Measurements from ENCODE around the gene VDAC1. TPM values are rescaled to one million over a fixed set of nuclear protein-coding genes. Genes with fewer than 3 reads are reported as not detected.

VDAC1 gene
- total RNA-seq, 2 donors from 2014 or later: 37.6 to 65.1 TPM

GRCh38 chr5:133967698-133968203 lies 37.0 kb downstream of the VDAC1 start:
- ATAC-seq: peak; percentile 5
- Histone ChIP-seq H3K4me1 (peaks cover 33% of the 10 kb centered on the region), H3K4me3 (peak overlapping the region; percentile 51 to 56), H3K36me3 (replicated peaks in 1 of 2; ENCODE audit: insufficient read depth in 1 of 2, low read depth in 2 of 2) (no peaks in the 10 kb centered on the region), H3K27ac (peak overlapping the region; percentile 70 to 88 (median 80)), H3K27me3 (no peaks in the 10 kb centered on the region), H3K9me3 (no peaks in the 10 kb centered on the region)
- 2% methylated on average over 12 of the region's 12 CpGs for WGBS, 2 donors
- intact Hi-C loops (cut with DNase I): no loop called here
- peak in 1 of 4 donors; percentile 18 for DNase-seq
- TF ChIP-seq CTCF (IDR thresholded peaks at IDR 0.05): no peak
- no peak for TF ChIP-seq POLR2A (IDR thresholded peaks at IDR 0.05)

- no peaks in the 10 kb centered on the region for H3K9me3 ChIP-seq
- ATAC-seq (no peak), DNase-seq (no peak)
- H3K27me3 ChIP-seq: no peaks in the 10 kb centered on the region
- whole genome bisulfite sequencing, 2 donors: 48 to 65% methylated on average over 5 of the region's 5 CpGs
- TF ChIP-seq POLR2A (IDR thresholded peaks at IDR 0.05) (no peak), CTCF (IDR thresholded peaks at IDR 0.05) (no peak)
- H3K36me3 ChIP-seq (replicated peaks in 1 of 2; ENCODE audit: insufficient read depth in 1 of 2, low read depth in 2 of 2): no peaks in the 10 kb centered on the region
- no peak overlapping the region for H3K4me3 ChIP-seq
- peaks cover 33% of the 10 kb centered on the region for H3K4me1 ChIP-seq
- intact Hi-C loops (cut with DNase I): no loop called here
- H3K27ac ChIP-seq: no peak overlapping the region
Measured at GRCh38 chr5:133967124-133967523, 37.7 kb downstream of the VDAC1 start.

- WGBS, 2 donors: 95% methylated on average over 10 of the region's 10 CpGs
- TF ChIP-seq CTCF (IDR thresholded peaks at IDR 0.05) (no peak), POLR2A (IDR thresholded peaks at IDR 0.05) (no peak)
- no peak overlapping the region for H3K4me3 ChIP-seq
- H3K36me3 ChIP-seq (replicated peaks in 1 of 2; ENCODE audit: insufficient read depth in 1 of 2, low read depth in 2 of 2): no peaks in the 10 kb centered on the region
- intact Hi-C loops (cut with DNase I): no loop called here
- no peaks in the 10 kb centered on the region for H3K27me3 ChIP-seq
- H3K27ac ChIP-seq: no peak overlapping the region
- DNase-seq (no peak), ATAC-seq (no peak)
- no peaks in the 10 kb centered on the region for H3K9me3 ChIP-seq
- peaks cover 33% of the 10 kb centered on the region for H3K4me1 ChIP-seq
Measured at GRCh38 chr5:133966090-133966489, 38.7 kb downstream of the VDAC1 start.

- no peak overlapping the region for H3K4me3 ChIP-seq
- no peaks in the 10 kb centered on the region for H3K9me3 ChIP-seq
- DNase-seq (no peak), ATAC-seq (no peak)
- no peaks in the 10 kb centered on the region for H3K36me3 ChIP-seq (replicated peaks in 1 of 2; ENCODE audit: insufficient read depth in 1 of 2, low read depth in 2 of 2)
- intact Hi-C loops (cut with DNase I): no loop called here
- no peak for TF ChIP-seq POLR2A (IDR thresholded peaks at IDR 0.05)
- no peak for TF ChIP-seq CTCF (IDR thresholded peaks at IDR 0.05)
- H3K4me1 ChIP-seq: peaks cover 17% of the 10 kb centered on the region
- no peaks in the 10 kb centered on the region for H3K27me3 ChIP-seq
- WGBS, 2 donors: 93 to 96% methylated on average over 2 of the region's 2 CpGs
- H3K27ac ChIP-seq: no peak overlapping the region
Measured at GRCh38 chr5:133963493-133964128, 41.2 kb downstream of the VDAC1 start.

Measured in body of pancreas (tissue), 4 donors.